HG03095 (cell line): ENCODE results near the gene AMPH.

Experiments used
- ATAC-seq: cut with Tn5 transposase; IDR thresholded peaks from one replicate; pipeline ENCODE4 v1.9.1; 2021; ENCODE audit warnings: moderate library complexity; ENCODE audit not compliant: unreplicated experiment

Gene AMPH

DNA sequence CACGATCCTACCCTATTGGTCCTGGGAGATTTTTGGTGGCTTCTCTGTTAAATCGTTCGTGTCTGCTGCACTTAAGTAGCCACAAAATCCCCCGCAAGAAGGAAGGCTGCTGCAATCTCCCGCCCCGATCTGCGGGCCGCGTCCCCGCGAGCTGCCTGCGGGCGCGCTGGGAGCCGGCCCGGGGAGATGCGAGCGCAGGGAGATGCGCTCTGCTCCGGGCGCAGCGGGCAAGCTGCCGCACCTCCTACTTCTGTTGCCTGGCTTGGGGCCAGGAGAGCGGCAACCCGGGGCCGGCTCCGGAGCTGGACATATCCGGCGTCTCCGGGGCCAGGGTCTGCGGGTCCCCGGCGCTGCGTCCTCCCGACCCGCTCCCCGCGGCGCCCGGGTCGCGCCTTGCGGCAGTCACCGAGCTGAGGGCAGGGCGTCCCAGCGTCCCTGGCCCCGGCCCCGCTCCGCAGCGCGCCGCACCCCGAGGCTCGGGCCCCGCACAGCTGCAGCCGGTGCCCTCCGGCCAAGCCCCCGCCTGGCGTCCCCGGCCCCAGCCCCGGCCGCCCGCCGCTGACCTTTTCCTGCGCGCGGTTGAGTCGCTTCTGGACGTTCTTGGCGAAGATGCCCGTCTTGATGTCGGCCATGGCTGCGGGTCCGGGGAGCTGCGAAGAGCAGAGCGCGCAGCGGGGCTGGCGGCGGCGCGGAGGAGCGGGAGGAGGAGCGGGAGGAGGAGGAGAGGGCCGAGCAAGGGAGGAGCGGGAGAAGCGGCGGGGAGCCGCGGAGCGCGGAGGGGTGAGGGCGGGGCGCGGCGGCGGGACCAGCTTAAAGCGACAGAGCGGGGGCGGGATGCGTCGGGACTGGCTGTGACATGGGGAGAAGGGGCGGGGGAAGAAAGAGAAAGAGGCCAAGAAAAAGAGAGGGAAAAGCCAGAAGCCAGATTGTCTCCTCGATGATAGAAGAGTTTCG, at the start of gene AMPH:
TSS of gene AMPH (minus strand) at position 654 of the 954 bp plus-strand sequence. CDS start at position 632, 22 bp downstream.
- ATAC-seq: no peak

DNA sequence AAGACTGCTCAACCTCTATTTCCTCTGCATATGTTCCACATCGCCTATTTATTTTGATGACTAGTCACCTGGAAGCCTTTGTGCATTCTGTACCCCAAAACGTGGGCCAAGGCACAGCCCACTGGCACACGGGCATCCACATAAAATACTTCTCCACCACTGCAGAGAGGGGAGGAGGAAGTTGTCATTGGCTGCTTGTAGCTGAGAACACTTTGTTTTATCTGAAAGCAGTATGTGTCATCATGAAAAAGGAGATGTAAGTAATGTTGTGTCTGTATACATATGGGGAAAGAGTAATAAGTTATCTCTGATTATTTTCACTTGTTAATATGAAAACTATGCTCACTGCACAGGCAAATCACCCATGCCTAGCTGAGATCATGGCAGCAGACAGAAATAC, 48.2 kb upstream of the AMPH start:
- no peak for ATAC-seq

DNA sequence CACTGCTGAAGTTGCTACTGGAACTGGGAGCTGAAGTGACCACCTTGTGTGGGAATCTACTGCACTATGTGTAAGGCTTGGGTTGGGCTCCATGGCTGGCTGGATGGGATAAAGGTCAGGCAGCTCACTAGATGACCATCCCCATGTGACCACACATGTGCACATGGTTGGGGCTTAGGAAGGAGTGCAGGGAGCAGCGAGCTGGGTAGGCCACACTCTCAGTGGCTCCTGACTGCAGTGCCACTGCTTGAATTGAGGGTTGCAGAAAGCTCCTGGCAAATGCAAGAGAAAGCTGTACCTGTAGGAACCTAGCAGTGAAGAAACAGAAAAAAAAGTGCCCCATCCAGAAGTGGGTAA, 47.5 kb upstream of the AMPH start:
- ATAC-seq: no peak

DNA sequence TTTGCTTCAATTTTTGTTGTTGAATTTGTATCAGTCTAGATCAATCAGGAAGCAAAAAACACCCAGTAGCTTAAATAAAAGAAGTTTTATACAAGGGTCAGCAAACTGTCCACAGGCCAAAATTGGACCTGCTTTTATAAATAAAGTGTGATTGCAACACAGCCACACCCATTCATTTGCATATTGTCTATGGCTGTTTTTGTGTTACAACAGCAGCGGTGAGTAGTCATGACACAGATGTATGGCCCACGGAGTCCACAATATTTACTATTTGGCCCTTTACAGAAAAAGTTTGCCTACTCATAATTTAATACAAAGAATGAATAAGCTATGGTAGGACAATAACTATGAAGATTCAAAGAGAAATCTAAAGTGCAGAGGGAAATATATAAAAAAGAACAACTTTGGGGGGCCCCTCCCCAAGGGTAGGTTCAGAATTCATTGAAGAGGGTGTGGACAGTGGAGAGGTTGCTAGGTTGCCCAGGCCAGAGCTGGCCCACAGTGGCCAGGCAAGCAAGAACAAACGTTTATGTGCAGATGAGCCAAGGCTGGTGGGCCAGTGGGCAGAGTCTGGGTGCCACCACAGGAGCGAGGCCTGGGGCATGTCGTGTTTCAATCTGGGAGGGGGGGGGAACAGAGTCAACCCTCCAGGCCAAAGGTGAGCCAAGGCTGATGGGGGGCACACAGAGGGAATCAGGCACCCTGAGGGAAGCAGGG, 47.0 kb upstream of the AMPH start:
- no peak for ATAC-seq

DNA sequence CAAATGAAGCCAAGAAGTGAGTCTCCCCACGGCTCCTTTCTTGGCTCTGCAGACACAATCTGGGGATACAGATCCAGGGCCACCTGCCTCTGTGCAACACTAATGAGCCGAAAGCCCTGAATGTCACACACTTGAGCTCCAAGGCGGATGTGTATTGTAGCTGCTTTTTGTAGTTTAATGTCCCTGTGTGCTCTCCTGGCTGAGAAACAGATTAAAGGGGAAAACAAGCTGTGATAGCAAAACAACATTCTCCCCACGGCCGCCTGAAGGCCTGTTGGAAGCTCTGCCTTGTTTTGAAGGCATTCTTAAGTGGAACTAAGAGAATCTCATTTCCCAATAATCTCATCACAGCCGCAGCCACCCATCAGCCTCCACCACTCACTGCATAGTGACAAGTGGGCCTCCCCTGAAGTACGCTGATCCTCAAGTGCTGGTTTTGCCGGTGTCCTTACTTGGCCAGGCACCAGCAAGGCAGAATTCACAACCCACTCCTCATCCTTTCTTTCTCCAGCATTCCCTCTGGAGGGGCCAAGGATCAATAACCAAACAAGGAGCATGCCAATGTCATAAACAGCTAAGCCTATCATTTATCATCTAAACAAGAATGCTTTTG, 44.4 kb upstream of the AMPH start:
- ATAC-seq: no peak

DNA sequence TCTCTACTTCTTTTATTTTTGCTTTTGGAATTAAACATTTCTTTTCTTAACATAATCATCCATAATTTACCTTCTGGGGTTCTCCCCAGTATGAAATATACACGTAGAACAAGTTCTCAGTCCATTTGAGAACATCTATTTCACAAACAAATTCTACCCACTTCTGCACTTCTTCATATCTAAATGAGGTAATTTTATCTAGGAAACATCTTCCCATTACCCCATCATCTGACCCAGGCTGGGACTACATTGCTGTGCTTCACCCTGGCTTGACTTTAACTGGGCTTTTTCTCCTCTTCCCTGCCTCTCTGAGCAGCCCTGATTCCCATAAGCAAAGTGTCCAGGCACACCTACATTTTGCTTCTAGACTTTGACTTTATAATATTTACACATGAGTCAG, 43.3 kb upstream of the AMPH start:
- no peak for ATAC-seq

DNA sequence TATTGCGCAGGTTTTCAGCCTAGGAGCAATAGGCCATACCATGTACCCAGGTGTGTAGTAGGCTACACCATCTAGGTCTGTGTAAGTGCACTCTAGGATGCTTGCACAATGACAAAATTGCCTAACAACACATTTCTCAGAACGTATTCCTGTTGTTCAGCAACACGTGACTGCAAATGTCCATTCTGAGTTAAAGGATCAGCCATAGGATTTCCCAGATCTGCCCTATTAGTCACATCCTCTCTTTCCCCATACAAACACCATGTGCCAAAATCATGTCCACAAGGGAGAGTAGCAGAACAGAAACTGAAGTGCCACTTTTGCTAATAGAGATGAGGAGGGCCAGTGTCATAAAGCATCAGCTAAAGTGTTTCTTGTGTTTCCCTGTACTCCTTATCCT, 42.6 kb upstream of the AMPH start:
- no peak for ATAC-seq

DNA sequence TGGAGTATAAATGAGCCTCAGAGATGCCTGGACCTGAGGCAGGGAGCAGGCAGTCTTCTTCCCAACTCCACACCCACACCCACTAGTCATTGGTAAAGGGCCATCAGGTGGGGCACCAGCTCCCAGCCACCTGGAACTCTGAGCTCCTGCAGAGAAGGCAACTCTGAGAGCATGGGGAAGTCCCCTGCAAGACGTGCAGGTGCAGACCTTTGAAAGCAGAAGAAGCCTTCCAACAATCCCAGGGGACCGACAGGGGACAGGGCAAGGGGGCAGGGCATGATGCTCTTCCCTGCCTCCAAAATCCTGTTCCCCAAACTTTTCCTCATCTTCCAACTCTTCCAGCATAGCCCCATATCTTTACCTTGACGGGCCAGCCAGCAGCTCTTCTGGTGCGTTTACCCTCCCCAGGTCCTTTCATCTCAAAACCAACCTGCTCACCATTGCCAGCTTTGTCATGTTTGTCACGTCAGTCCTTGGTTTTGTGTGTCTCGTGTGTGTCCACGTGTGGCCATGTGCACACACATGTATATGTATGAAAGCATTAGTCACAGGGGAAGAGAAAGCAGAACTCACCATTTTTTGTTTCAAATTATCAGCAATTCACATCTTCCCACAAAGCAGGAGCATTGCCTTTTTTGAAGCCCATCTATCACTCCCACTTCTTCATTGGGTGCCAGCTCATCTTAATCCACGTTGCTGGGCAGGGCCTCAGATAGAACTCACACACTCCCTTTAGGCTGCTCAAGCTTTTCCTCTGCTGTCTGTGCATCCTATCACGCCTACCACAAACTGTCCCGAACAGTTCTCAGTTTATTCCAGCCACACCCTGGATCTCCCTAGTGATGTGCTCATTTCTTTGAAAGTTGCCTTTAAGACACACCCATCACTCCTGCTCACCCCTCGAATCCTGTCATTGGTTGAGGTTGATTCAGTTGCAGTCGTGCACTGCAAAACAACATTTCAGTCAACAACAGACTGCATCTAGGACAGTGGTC, 41.0 kb upstream of the AMPH start:
- peak; percentile 55 for ATAC-seq

DNA sequence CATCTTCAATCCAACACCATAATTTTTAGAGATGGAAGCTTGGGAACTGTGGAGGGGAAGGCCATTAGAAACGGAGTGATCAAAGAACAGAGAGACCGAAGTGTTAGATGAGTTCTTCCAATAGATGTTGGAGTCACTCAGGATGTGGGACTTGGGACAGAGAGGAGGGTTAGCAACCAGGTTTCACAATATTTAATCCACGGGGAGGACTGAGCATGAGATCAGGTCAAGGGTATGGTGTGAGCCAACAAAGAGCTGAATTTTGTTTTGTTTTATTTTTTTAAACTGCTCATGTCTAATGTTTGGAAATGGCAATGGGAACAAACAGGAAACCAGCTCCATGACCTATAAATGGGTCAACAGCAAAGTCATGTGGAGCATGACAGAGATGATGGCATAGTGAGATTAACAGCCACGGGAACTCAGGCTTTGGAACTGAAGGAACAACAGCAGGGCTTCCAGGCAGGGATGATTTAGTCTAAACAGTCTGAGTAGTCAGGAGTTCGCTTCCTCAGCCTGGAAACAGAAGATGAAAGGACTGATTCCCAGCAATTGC, 38.9 kb upstream of the AMPH start:
- no peak for ATAC-seq

DNA sequence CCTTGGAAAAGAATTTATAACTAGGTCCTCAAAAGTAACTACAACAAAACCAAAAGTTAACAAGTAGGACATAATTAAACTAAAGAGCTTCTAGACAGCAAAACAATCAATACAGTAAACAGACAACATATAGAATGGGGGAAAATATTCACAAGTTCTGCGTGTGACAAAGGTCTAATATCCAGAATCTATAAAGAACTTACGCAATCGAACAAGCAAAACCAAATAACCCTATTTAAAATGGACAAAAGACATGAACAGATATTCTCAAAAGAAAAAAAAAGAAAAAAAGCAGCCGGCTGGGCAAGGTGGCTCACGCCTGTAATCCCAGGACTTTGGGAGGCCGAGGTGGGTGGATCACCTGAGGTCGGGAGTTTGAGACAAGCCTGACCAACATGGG, 33.8 kb upstream of the AMPH start:
- ATAC-seq: no peak

DNA sequence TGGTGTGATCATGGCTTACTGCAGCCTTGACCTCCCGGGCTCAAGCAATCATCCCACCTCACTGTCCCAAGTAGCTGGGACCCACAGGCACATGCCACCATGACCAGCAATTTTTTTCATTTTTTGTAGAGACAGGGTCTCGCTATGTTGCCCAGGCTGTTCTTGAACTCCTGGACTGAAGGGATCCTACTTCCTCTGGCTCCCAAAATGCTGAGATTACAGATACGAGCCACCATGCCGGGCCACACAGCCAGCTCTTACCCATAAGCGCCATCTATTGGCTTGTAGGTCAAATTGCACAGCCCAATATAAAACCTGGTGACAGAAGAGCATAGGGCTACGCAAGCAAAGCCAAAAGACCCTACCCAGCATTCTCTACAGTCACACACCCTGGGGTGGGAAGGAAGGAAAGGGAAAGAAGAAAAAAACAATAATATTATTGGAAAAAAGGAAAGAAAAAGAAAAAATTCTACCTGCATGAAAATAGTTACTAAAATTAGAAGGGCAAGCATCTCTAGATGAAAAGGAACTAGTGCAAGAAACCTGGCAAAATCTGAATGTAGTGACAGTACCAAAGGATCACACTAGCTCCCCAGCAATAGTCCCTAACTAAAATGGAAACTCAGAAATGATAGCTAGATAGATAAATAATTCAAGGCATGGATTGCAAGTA, 29.4 kb upstream of the AMPH start:
- no peak for ATAC-seq

DNA sequence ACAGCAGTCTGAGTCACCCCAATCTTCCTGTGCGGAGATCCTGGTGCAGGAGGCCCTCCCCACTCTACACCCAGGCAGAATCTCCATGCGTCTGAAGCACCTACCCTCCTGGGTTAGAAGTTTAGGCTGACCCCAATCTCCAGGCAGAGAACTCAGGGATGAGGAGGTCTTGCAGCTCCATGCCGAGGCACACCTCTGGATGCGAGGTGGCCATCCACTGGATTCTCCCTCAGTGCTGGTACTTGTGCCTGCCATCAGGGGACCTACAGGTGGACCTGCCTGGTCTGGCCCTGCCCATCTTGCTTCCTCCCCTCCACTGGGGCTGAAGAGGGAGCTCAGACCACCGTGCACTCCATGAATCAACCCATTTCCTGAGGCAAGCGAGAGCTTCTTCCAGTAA, 28.8 kb upstream of the AMPH start:
- no peak for ATAC-seq

DNA sequence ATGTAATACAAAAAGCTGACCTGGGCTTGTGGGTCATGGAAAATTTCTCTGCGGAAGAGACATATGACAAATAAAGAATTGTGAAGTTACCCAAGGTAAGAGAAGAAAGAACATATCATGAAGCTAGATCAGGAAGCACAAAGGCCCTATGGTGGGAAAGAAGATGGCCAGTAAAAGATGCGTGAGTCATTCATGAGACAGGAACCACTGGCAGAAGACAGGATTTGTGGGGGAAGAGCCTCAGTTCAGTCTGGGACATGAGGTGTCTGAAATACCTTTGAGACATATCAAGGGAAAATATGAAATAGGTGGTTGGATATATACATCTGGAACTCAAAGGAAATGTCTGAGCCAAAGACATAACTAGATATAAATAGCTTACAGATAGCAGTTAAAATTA, 27.7 kb upstream of the AMPH start:
- no peak for ATAC-seq

DNA sequence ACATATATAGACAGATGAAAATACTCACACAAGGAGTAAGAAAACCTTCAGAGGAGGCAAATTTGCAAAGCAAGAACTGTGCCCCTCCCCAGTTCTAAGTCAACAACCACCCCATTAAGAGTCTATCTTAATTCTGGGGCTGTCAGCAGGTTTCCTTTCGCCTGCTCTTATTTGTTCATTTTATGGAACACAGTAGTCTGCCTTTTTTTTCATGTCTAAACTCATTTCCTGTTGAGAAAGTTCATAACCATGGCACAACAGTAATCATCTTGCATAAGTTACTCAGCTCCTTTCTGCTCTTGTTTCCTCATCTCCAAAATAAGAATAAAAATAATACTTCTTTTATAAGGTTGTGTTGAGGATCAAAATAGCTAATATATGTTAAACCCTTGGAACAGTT, 25.8 kb upstream of the AMPH start:
- no peak for ATAC-seq

DNA sequence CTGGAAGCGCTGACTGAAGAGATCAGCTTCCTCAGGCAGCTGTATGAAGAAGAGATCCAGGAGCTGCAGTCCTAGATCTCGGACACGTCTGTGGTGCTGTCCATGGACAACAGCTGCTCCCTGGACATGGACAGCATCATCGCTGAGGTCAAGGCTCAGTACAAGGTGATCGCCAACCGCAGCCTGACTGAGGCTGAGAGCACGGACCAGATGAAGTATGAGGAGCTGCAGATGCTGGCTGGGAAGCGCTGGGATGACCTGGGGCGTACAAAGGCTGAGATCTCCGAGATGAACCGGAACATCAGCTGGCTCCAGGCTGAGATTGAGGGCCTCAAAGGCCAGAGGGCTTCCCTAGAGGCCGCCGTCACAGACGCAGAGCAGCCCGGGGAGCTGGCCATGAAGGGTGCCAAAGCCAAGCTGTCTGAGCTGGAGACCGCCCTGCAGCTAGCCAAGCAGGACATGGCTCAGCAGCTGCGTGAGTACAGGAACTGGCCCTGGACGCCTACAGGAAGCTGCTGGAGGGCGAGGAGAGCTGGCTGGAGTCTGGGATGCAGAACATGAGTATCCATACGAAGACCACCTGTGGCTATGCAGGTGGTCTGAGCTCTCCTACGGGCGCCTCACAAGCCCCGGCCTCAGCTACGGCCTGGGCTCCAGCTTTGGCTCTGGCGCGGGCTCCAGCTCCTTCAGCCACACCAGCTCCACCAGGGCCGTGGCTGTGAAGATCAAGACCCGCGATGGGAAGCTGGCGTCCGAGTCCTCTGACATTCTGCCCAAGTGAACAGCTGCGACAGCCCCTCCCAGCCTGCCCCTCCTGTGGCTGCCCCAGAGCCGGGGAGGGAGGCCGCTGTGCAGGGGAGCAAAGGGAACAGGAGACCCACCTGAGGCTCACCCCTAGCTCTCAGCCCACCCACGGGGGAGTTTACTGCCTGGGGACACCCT, 24.9 kb upstream of the AMPH start:
- ATAC-seq: no peak

DNA sequence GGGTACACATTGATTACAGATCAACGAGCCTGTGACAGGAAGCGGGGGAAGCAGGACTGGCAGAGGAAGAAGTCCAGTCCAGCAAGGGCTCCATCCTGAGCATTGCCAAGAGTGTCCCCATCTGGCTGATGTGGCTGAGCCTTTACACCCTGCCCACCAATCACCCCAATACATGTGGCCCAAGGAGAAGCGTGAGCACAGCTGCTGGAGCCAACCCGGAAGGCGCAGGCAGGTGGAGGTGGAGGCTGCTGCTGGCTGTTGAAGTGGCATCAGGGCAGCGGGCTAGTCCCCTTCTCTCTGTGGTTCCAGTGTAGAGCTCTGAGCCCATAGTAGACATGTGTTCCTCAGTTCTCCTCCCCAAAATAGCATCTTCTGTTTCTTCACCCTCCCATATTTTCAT, 6.8 kb upstream of the AMPH start:
- no peak for ATAC-seq

DNA sequence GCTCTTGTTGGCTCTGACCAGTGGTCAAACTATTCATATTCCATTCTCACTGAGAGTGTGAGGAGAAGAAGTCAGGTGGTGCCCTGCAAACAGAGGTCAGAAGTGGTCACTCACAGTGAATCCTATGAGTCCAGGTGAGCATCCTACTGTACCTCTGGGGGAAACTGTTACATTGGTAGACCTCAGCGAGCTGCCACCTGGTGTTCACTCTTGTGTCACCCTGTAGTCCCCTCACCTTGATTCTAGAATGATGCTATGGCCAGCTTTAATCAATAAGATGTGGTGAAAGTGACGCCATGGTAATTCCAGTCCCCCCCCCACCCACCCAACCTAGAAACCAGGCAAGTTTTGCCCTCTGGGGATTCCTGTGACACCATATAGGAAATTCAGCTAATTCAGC, 1.2 kb upstream of the AMPH start:
- no peak for ATAC-seq

DNA sequence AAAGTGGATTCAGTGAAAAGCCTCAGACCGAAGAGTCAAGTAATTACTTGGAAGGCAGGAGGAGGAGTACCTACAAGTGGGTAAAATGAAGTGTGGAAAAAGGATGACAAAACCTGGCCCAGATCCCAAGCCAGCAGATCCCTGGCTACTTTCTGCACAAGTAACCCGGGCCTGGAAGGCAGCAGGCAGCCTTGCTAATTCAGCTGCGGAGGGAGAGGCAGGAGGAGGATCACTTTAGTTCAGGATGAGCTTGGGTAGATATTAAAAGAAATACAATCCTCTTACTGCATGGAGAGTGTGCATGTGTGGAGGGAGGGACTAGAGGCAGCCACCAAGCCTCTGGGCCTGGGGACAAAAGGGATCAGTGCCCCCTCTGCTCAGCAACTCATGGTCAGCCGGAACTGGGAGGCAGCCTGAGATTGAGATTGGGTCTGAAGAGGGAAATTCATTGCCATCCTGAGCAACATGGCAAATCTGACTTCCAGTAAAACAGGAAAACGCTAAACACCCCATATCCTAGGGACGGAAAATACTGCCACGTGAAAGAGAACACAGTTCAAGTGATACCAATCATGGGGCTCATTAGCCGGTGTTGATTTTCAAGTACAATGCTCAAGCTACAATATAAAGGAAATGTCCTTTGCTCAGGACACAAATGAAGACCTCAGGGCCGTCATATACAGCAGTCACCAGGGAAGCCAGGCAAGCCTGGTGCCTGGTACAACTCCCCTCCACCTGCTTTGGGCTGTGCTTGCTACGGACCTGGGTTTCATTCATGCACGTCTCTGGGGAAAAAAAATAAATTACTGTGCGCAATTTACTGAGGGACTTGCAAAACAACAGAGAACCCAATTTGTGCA, 1.3 kb downstream of the AMPH start:
- no peak for ATAC-seq
